ENCODE results near the gene TSPAN10.

The TSPAN10 gene

GRCh38 chr17:81647640-81648012, 10.6 kb downstream of the TSPAN10 start:
- Mint-ChIP-seq H3K4me1 (peaks cover 6% of the 10 kb centered on the region), H3K36me3 (no peaks in the 10 kb centered on the region), H3K27me3 (peaks cover 12% of the 10 kb centered on the region), H3K9me3 (no peaks in the 10 kb centered on the region), H3K27ac (no peak overlapping the region), H3K4me3 (no peak overlapping the region)
- ATAC-seq = no peak

GRCh38 chr17:81648013-81648706, 11.2 kb downstream of the TSPAN10 start:
- Mint-ChIP-seq H3K4me1 (peaks cover 8% of the 10 kb centered on the region), H3K9me3 (no peaks in the 10 kb centered on the region), H3K27ac (no peak overlapping the region), H3K27me3 (peaks cover 17% of the 10 kb centered on the region), H3K4me3 (no peak overlapping the region), H3K36me3 (no peaks in the 10 kb centered on the region)
- ATAC-seq = peak; percentile 32

GRCh38 chr17:81648707-81649085, 11.7 kb downstream of the TSPAN10 start:
- peaks cover 23% of the 10 kb centered on the region for H3K27me3 Mint-ChIP-seq
- H3K4me1 Mint-ChIP-seq = peaks cover 13% of the 10 kb centered on the region
- H3K4me3 Mint-ChIP-seq = no peak overlapping the region
- H3K36me3 Mint-ChIP-seq = no peaks in the 10 kb centered on the region
- no peak overlapping the region for H3K27ac Mint-ChIP-seq
- no peak for ATAC-seq
- no peaks in the 10 kb centered on the region for H3K9me3 Mint-ChIP-seq

- peaks cover 40% of the 10 kb centered on the region for H3K27me3 Mint-ChIP-seq
- peak; percentile 13 for ATAC-seq
- H3K4me1 Mint-ChIP-seq = peaks cover 10% of the 10 kb centered on the region
- no peak overlapping the region for H3K4me3 Mint-ChIP-seq
- no peak overlapping the region for H3K27ac Mint-ChIP-seq
- no peaks in the 10 kb centered on the region for H3K36me3 Mint-ChIP-seq
- H3K9me3 Mint-ChIP-seq = no peaks in the 10 kb centered on the region
Observed at GRCh38 chr17:81650951-81651350, 14.0 kb downstream of the TSPAN10 start.

GRCh38 chr17:81651692-81652091, 14.7 kb downstream of the TSPAN10 start:
- no peaks in the 10 kb centered on the region for H3K36me3 Mint-ChIP-seq
- H3K9me3 Mint-ChIP-seq = no peaks in the 10 kb centered on the region
- H3K27ac Mint-ChIP-seq = no peak overlapping the region
- peaks cover 40% of the 10 kb centered on the region for H3K27me3 Mint-ChIP-seq
- no peak for ATAC-seq
- H3K4me3 Mint-ChIP-seq = no peak overlapping the region
- peaks cover 10% of the 10 kb centered on the region for H3K4me1 Mint-ChIP-seq

- no peaks in the 10 kb centered on the region for H3K36me3 Mint-ChIP-seq
- H3K27ac Mint-ChIP-seq = peak overlapping the region; percentile 44
- peaks cover 10% of the 10 kb centered on the region for H3K4me1 Mint-ChIP-seq
- peak overlapping the region; percentile 68 for H3K4me3 Mint-ChIP-seq
- H3K27me3 Mint-ChIP-seq = peaks cover 40% of the 10 kb centered on the region
- no peaks in the 10 kb centered on the region for H3K9me3 Mint-ChIP-seq
- ATAC-seq = peak; percentile 67
Observed at GRCh38 chr17:81652906-81653771, 16.1 kb downstream of the TSPAN10 start.

- Mint-ChIP-seq H3K27ac (no peak overlapping the region), H3K36me3 (no peaks in the 10 kb centered on the region), H3K9me3 (no peaks in the 10 kb centered on the region), H3K27me3 (peaks cover 40% of the 10 kb centered on the region), H3K4me3 (no peak overlapping the region), H3K4me1 (peaks cover 10% of the 10 kb centered on the region)
- no peak for ATAC-seq
Observed at GRCh38 chr17:81655378-81656117, 18.6 kb downstream of the TSPAN10 start.

- no peak for ATAC-seq
- H3K9me3 Mint-ChIP-seq = no peaks in the 10 kb centered on the region
- H3K4me1 Mint-ChIP-seq = peaks cover 10% of the 10 kb centered on the region
- H3K36me3 Mint-ChIP-seq = no peaks in the 10 kb centered on the region
- no peak within 1 kb of the TSS for H3K4me3 Mint-ChIP-seq
- H3K27ac Mint-ChIP-seq = no peak within 1 kb of the TSS
- H3K27me3 Mint-ChIP-seq = peaks cover 40% of the 10 kb centered on the region
Observed at GRCh38 chr17:81656118-81656743, 19.2 kb downstream of the TSPAN10 start, which contains the start of gene PDE6G. TSS of gene PDE6G (minus strand) at chr17:81656542. CDS start at chr17:81653305, 3,237 bp downstream.

- no peaks in the 10 kb centered on the region for H3K9me3 Mint-ChIP-seq
- H3K27ac Mint-ChIP-seq = no peak overlapping the region
- peaks cover 10% of the 10 kb centered on the region for H3K4me1 Mint-ChIP-seq
Observed at GRCh38 chr17:81656835-81657234, 19.8 kb downstream of the TSPAN10 start.

GRCh38 chr17:81659038-81659437, 22.0 kb downstream of the TSPAN10 start:
- ATAC-seq = no peak
- H3K4me1 Mint-ChIP-seq = no peaks in the 10 kb centered on the region
- H3K27ac Mint-ChIP-seq = no peak overlapping the region
- H3K36me3 Mint-ChIP-seq = no peaks in the 10 kb centered on the region
- H3K9me3 Mint-ChIP-seq = no peaks in the 10 kb centered on the region
- H3K4me3 Mint-ChIP-seq = no peak overlapping the region
- H3K27me3 Mint-ChIP-seq = peaks cover 14% of the 10 kb centered on the region

More at GRCh38 chr17:81656835-81657234, 19.8 kb downstream of the TSPAN10 start:
- ATAC-seq = no peak
- no peaks in the 10 kb centered on the region for H3K36me3 Mint-ChIP-seq
- no peak overlapping the region for H3K4me3 Mint-ChIP-seq
- peaks cover 35% of the 10 kb centered on the region for H3K27me3 Mint-ChIP-seq

- Mint-ChIP-seq H3K4me3 (no peak overlapping the region), H3K4me1 (peaks cover 7% of the 10 kb centered on the region), H3K36me3 (peaks cover 6% of the 10 kb centered on the region), H3K9me3 (no peaks in the 10 kb centered on the region), H3K27ac (no peak overlapping the region), H3K27me3 (no peaks in the 10 kb centered on the region)
- no peak for ATAC-seq
Observed at GRCh38 chr17:81660441-81660840, 23.4 kb downstream of the TSPAN10 start.

GRCh38 chr17:81662002-81662401, 25.0 kb downstream of the TSPAN10 start:
- Mint-ChIP-seq H3K27me3 (no peaks in the 10 kb centered on the region), H3K27ac (no peak overlapping the region), H3K9me3 (no peaks in the 10 kb centered on the region), H3K4me3 (no peak overlapping the region), H3K4me1 (peaks cover 18% of the 10 kb centered on the region), H3K36me3 (peaks cover 6% of the 10 kb centered on the region)
- ATAC-seq = no peak

GRCh38 chr17:81664051-81664470, 27.1 kb downstream of the TSPAN10 start:
- no peak overlapping the region for H3K4me3 Mint-ChIP-seq
- H3K9me3 Mint-ChIP-seq = no peaks in the 10 kb centered on the region
- H3K27ac Mint-ChIP-seq = no peak overlapping the region
- no peak for ATAC-seq
- H3K36me3 Mint-ChIP-seq = peaks cover 16% of the 10 kb centered on the region
- no peaks in the 10 kb centered on the region for H3K27me3 Mint-ChIP-seq
- peaks cover 36% of the 10 kb centered on the region for H3K4me1 Mint-ChIP-seq

- peaks cover 43% of the 10 kb centered on the region for H3K4me1 Mint-ChIP-seq
- ATAC-seq = peak; percentile 57
- H3K27me3 Mint-ChIP-seq = no peaks in the 10 kb centered on the region
- peak overlapping the region; percentile 93 for H3K4me3 Mint-ChIP-seq
- no peaks in the 10 kb centered on the region for H3K9me3 Mint-ChIP-seq
- H3K27ac Mint-ChIP-seq = peak overlapping the region; percentile 88
- peaks cover 23% of the 10 kb centered on the region for H3K36me3 Mint-ChIP-seq
Observed at GRCh38 chr17:81665205-81666091, 28.5 kb downstream of the TSPAN10 start.

Data from stimulated activated memory B cell treated with anti-CD40 and anti-IgM and Interleukin-4, amounts not matched to agents 10 μg/mL and 1 μg/mL and 100 μg/mL, for 72 hours (primary cell).